ENCODE data around the gene FLT1.

DNA sequence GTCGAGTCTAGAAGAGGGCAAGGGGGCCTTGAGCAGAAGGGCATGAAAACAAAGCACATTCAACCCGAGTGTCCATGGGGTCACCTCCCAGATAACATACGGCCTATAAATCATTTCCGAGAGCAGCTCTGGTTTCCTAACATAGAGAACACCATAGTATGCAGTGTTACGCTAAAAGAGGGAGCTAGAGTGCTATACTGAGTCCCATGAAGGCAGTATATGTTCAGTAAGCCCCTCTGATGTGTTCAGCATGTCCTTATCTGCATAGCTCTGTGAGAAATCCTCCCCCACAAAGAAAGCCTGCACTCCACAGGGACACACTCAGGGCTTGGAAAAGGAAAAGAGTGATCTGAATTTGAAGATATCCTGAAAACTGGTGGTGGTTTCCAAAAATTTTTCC is 175.4 kb downstream of the FLT1 start:
- TF ChIP-seq, protein P1, sequence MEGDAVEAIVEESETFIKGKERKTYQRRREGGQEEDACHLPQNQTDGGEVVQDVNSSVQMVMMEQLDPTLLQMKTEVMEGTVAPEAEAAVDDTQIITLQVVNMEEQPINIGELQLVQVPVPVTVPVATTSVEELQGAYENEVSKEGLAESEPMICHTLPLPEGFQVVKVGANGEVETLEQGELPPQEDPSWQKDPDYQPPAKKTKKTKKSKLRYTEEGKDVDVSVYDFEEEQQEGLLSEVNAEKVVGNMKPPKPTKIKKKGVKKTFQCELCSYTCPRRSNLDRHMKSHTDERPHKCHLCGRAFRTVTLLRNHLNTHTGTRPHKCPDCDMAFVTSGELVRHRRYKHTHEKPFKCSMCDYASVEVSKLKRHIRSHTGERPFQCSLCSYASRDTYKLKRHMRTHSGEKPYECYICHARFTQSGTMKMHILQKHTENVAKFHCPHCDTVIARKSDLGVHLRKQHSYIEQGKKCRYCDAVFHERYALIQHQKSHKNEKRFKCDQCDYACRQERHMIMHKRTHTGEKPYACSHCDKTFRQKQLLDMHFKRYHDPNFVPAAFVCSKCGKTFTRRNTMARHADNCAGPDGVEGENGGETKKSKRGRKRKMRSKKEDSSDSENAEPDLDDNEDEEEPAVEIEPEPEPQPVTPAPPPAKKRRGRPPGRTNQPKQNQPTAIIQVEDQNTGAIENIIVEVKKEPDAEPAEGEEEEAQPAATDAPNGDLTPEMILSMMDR (IDR thresholded peaks at IDR 0.05) = no peak
- TF ChIP-seq POLR2A (IDR thresholded peaks at IDR 0.05) = no peak

Data from heart left ventricle (tissue), 13 donors.